HCT116 (cell line): ENCODE results near the gene OR51V1. TPM values are rescaled to one million over a fixed set of nuclear protein-coding genes. Genes with fewer than 3 reads are reported as not detected.

ENCODE experiments used
- ATAC-seq: fragments of 200-7000 bp; cut with Tn5 transposase; 2 replicates; pipeline ENCODE4 v1.9.1; 2020; ENCODE audit warnings: mild to moderate bottlenecking, moderate library complexity
- BruUV-seq: library from RNA; stranded (reverse); fragments of 400-500 nt; replicated peaks from 2 replicates; lab custom pipeline; 2021; lab: Mats Ljungman, UMichigan
- CTCF ChIA-PET: fragments of 300-600 bp; sonication (Branson Sonifier 250); formaldehyde crosslinking; loops from one replicate; lab custom pipeline; 2021; ENCODE audit warnings: antibody characterized with exemption; lab: Charles Lee
- POLR2A ChIA-PET: fragments of 300-600, 350-600 bp; sonication (Branson Sonifier 250); formaldehyde crosslinking; loops from one replicate; lab custom pipeline; 2021; ENCODE audit warnings: antibody characterized with exemption; lab: Charles Lee
- RAD21 ChIA-PET, 2 experiments: fragments of 300-600 bp; sonication (Branson Sonifier 250); formaldehyde crosslinking; loops; one replicate each; lab custom pipeline; 2023; ENCODE audit warnings: low total read pairs in 2 of 2; ENCODE audit not compliant: uncharacterized antibody in 2 of 2, unreplicated experiment in 2 of 2, low non-redundant PET in 1 of 2; lab: Charles Lee
- DNase-seq: peaks from one replicate; pipeline ENCODE4 v3.0.0-alpha.2; 2010; ENCODE audit warnings: low read depth, low spot score
- H2AFZ ChIP-seq: fragments of 200-600 bp; shearing (Covaris generic), sonication (generic); 2 replicates; pipeline ENCODE4 v1.6.1; 2017; ENCODE audit warnings: low read depth, mixed run types, mixed read lengths, antibody characterized with exemption, low read length; ENCODE audit not compliant: poor library complexity, severe bottlenecking
- H3K27ac ChIP-seq: 2 replicates; pipeline ENCODE4 v1.5.1; 2012; ENCODE audit warnings: low read depth, low read length
- H3K27me3 ChIP-seq: fragments of 200-600 bp; sonication (generic); 2 replicates; pipeline ENCODE4 v1.6.1; 2016; ENCODE audit warnings: mixed run types, low read length, mixed read lengths; ENCODE audit not compliant: insufficient read depth
- H3K36me3 ChIP-seq, 2 experiments: fragments of 200-500 bp in 1 of 2; fragments of 200-600 bp in 1 of 2; sonication (Bioruptor generic) in 1 of 2; sonication (generic) in 1 of 2; 2 replicates each; pipeline versions ENCODE4 v1.5.1 to v1.6.1; 2014 to 2016; ENCODE audit warnings: low read length in 2 of 2, inconsistent platforms in 1 of 2, mixed read lengths in 1 of 2, mixed run types in 1 of 2; ENCODE audit not compliant: insufficient read depth in 2 of 2, control insufficient read depth in 1 of 2
- H3K4me1 ChIP-seq, 2 experiments: fragments of 200-600 bp in 1 of 2; sonication (generic) in 1 of 2; 2 replicates each; pipeline versions ENCODE4 v1.5.1 to v1.6.1; 2012 to 2017; ENCODE audit warnings: low read length in 2 of 2, inconsistent platforms in 1 of 2, mild to moderate bottlenecking in 1 of 2, mixed read lengths in 1 of 2, mixed run types in 1 of 2, moderate library complexity in 1 of 2; ENCODE audit not compliant: insufficient read depth in 2 of 2, control insufficient read depth in 1 of 2
- H3K4me2 ChIP-seq: fragments of 200-600 bp; sonication (generic); 2 replicates; pipeline ENCODE4 v1.6.1; 2017; ENCODE audit warnings: mixed run types, low read length, mixed read lengths
- H3K4me3 ChIP-seq, 2 experiments: fragments of 200-600 bp in 1 of 2; sonication (generic) in 1 of 2; replicated peaks in 1 of 2; 2 replicates each; pipeline ENCODE4 v1.5.1; 2011 to 2016; ENCODE audit warnings: low read length in 2 of 2, control low read depth in 1 of 2, low read depth in 1 of 2, mild to moderate bottlenecking in 1 of 2, mixed read lengths in 1 of 2, mixed run types in 1 of 2
- H3K79me2 ChIP-seq: fragments of 200-600 bp; sonication (generic); 2 replicates; pipeline ENCODE4 v1.6.1; 2017; ENCODE audit warnings: mild to moderate bottlenecking, mixed run types, low read length, moderate library complexity, mixed read lengths; ENCODE audit not compliant: insufficient read depth
- H3K9ac ChIP-seq: fragments of 200-600 bp; sonication (generic); 2 replicates; pipeline ENCODE4 v1.6.1; 2016; ENCODE audit warnings: low read length, mixed read lengths
- H3K9me2 ChIP-seq: fragments of 200-600 bp; sonication (generic), shearing (Covaris generic); 2 replicates; pipeline ENCODE4 v1.6.1; 2017; ENCODE audit warnings: mixed run types, mild to moderate bottlenecking, moderate library complexity; ENCODE audit not compliant: insufficient read depth
- H3K9me3 ChIP-seq, 2 experiments: fragments of 200-500 bp in 1 of 2; fragments of 200-600 bp in 1 of 2; sonication (Bioruptor generic) in 1 of 2; sonication (generic) in 1 of 2; 2 replicates each; pipeline ENCODE4 v1.6.1; 2014 to 2017; ENCODE audit warnings: low read length in 2 of 2, mixed read lengths in 2 of 2, inconsistent platforms in 1 of 2, low read depth in 1 of 2, mild to moderate bottlenecking in 1 of 2, mixed run types in 1 of 2, moderate library complexity in 1 of 2; ENCODE audit not compliant: control insufficient read depth in 1 of 2, insufficient read depth in 1 of 2
- H4K20me1 ChIP-seq: fragments of 200-600 bp; sonication (generic), shearing (Covaris generic); 2 replicates; pipeline ENCODE4 v1.6.1; 2017; ENCODE audit warnings: mixed run types, mild to moderate bottlenecking, moderate library complexity; ENCODE audit not compliant: insufficient read depth
- ATF3 ChIP-seq: IDR thresholded peaks from 2 replicates; pipeline ENCODE4 v1.6.1; 2012
- CBX3 ChIP-seq: IDR thresholded peaks from 2 replicates; pipeline ENCODE4 v1.6.1; 2012; ENCODE audit warnings: low read depth
- EGR1 ChIP-seq: IDR thresholded peaks from 2 replicates; pipeline ENCODE4 v1.6.1; 2012; ENCODE audit warnings: low read depth
- ELF1 ChIP-seq: IDR thresholded peaks from 2 replicates; pipeline ENCODE4 v1.6.1; 2012; ENCODE audit warnings: low read depth, borderline replicate concordance
- JUND ChIP-seq: IDR thresholded peaks from 2 replicates; pipeline ENCODE4 v1.6.1; 2012
- MAX ChIP-seq: IDR thresholded peaks from 2 replicates; pipeline ENCODE4 v1.6.1; 2012
- POLR2AphosphoS5 ChIP-seq: IDR thresholded peaks from 2 replicates; pipeline ENCODE4 v1.6.1; 2011; ENCODE audit warnings: mild to moderate bottlenecking, low read depth, low read length, moderate library complexity
- RAD21 ChIP-seq: IDR thresholded peaks from 2 replicates; pipeline ENCODE4 v1.6.1; 2012; ENCODE audit warnings: low read depth, mild to moderate bottlenecking
- REST ChIP-seq: IDR thresholded peaks from 2 replicates; pipeline ENCODE4 v1.6.1; 2012; ENCODE audit warnings: low read depth
- SP1 ChIP-seq: IDR thresholded peaks from 2 replicates; pipeline ENCODE4 v1.6.1; 2012; ENCODE audit warnings: low read depth
- YY1 ChIP-seq: IDR thresholded peaks from 2 replicates; pipeline ENCODE4 v1.6.1; 2011; ENCODE audit warnings: low read length, low read depth, moderate library complexity, mild to moderate bottlenecking; ENCODE audit not compliant: insufficient replicate concordance; ENCODE audit errors: extremely low read depth
- ZBTB33 ChIP-seq: IDR thresholded peaks from 2 replicates; pipeline ENCODE4 v1.6.1; 2011; ENCODE audit warnings: mild to moderate bottlenecking, low read length, moderate library complexity; ENCODE audit not compliant: insufficient replicate concordance; ENCODE audit errors: extremely low read depth
- ZNF274 ChIP-seq: fragments of 200-500 bp; sonication (Bioruptor generic); IDR thresholded peaks from 2 replicates; pipeline ENCODE4 v1.6.1; 2014; ENCODE audit warnings: mild to moderate bottlenecking, low read depth, low read length, inconsistent platforms
- intact Hi-C: fragments of 100-400 bp; cut with micrococcal nuclease; formaldehyde crosslinking; loops from 2 replicates; pipeline ENCODE4 v1.10.0; 2022
- total RNA-seq: library from RNA; stranded (reverse); gene quantifications from one replicate; pipeline ENCODE4 v1.2.1, GENCODE V29; 2021; ENCODE audit not compliant: unreplicated experiment

Gene OR51V1
- total RNA-seq, 1 experiment from 2014 or later: not detected

GRCh38 chr11:5238486-5238885 lies 38.0 kb upstream of the OR51V1 start:
- ATAC-seq (no peak), DNase-seq (no peak)
- no peak for TF ChIP-seq JUND
- TF ChIP-seq ZNF274: no peak
- TF ChIP-seq ATF3: no peak
- Histone ChIP-seq H3K4me2 (no peak overlapping the region), H3K9ac (no peak overlapping the region), H3K27ac (no peak overlapping the region), H3K27me3 (peaks cover 69% of the 10 kb centered on the region), H3K9me2 (no peaks in the 10 kb centered on the region), H4K20me1 (no peaks in the 10 kb centered on the region), H3K9me3 (no peaks in the 10 kb centered on the region), H3K79me2 (no peaks in the 10 kb centered on the region), H3K4me3 (no peak overlapping the region), H3K36me3 (no peaks in the 10 kb centered on the region), H2AFZ (no peak overlapping the region), H3K4me1 (no peaks in the 10 kb centered on the region)
- RAD21 ChIA-PET: no interaction called here
- no TSS peak for BruUV-seq
- intact Hi-C loops: no loop called here
- CTCF ChIA-PET: no interaction called here
- POLR2A ChIA-PET: no interaction called here

- RAD21 ChIA-PET: no interaction called here
- no peaks in the 10 kb centered on the region for H3K36me3 ChIP-seq
- H3K27me3 ChIP-seq: peaks cover 59% of the 10 kb centered on the region
- no peaks in the 10 kb centered on the region for H3K9me3 ChIP-seq
- no peak for ATAC-seq
- H4K20me1 ChIP-seq: no peaks in the 10 kb centered on the region
- H3K4me1 ChIP-seq: no peaks in the 10 kb centered on the region
- H3K4me3 ChIP-seq: no peak overlapping the region
- no peak for DNase-seq
- H3K9me2 ChIP-seq: no peaks in the 10 kb centered on the region
- no peak overlapping the region for H3K9ac ChIP-seq
- no peak overlapping the region for H3K4me2 ChIP-seq
- intact Hi-C loops: no loop called here
- no peak overlapping the region for H3K27ac ChIP-seq
- POLR2A ChIA-PET: no interaction called here
- TF ChIP-seq EGR1 (no peak), POLR2AphosphoS5 (no peak), ELF1 (no peak), REST (no peak), ZBTB33 (no peak), ATF3 (no peak), YY1 (no peak), SP1 (no peak), ZNF274 (no peak), CBX3 (no peak), RAD21 (no peak), MAX (no peak)
- no peak overlapping the region for H2AFZ ChIP-seq
- CTCF ChIA-PET: no interaction called here
- BruUV-seq: no TSS peak
- H3K79me2 ChIP-seq: no peaks in the 10 kb centered on the region
These were observed 36.9 kb upstream of the OR51V1 start for GRCh38 chr11:5237420-5237819.
